Stimulated activated CD4-positive, alpha-beta T cell treated with anti-CD3 and anti-CD28 coated beads, Interleukin-12 subunit alpha, Interleukin-12 subunit beta, amount 100 ng/mL, for 24 hours (primary cell): ENCODE data around the gene LMF2.
"Not testable (repeated sequence)": the region's sequence is repeated elsewhere in the genome, so short reads cannot be mapped to it uniquely, and the experiment has no call there.

Source experiments
- DNase-seq, 2 experiments: peaks; one replicate each; pipeline ENCODE4 v3.0.0-alpha.2; 2020; ENCODE audit warnings: low read depth in 2 of 2

The LMF2 gene

DNA sequence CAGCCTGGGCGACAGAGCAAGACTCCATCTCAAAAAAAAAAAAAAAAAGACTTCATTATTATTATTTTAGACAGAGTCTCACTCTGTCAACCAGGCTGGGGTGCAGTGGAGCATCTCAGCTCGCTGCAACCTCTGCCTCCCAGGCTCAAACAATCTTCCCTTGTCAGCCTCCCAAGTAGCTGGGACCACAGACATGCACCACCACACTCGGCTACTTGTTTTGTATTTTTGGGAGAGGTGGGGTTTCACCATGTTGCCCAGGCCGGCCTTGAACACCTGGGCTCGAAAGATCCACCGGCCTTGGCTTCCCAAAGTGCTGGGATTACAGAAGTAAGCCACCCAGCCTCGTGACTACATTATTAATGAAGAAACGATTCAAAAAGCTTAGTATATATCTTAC lies 27.6 kb upstream of the LMF2 start:
- DNase-seq, result no peak

DNA sequence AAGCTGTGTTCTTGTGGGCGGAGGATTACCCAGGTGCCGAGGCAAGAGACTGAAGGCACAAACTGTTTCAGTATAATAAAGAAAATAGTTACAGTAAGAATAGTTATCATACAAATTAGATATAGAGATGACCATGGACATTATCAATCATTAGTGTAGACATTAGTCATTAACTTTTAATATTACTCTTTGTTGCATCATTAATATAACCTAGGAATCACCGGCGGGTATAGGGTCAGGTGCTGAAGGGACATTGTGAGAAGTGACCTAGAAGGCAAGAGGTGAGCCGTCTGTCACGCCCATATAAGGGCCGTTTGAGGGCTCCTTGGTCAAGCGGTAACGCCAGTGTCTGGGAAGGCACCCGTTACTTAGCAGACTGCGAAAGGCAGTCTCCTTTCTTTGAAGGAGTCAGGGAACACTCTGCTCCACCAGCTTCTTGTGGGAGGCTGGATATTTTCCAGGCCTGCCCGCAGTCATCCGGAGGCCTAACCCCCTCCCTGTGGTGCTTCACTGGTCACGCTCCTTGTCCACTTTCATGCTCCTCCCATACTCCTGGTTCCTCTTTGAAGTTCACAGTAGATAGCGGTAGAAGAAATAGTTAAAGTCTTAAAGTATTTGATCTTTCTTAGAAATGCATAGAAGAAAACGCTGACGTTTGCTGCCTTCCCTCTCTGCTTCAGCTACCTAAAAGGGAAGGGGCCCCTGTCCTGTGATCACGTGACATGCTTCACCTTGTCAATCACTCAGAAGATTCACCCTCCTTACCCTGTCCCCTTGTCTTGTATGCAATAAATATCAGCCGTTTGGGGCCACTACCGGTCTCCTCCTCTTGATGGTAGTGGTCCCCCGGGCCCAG lies 26.6 kb upstream of the LMF2 start:
- not testable (repeated sequence) for DNase-seq

DNA sequence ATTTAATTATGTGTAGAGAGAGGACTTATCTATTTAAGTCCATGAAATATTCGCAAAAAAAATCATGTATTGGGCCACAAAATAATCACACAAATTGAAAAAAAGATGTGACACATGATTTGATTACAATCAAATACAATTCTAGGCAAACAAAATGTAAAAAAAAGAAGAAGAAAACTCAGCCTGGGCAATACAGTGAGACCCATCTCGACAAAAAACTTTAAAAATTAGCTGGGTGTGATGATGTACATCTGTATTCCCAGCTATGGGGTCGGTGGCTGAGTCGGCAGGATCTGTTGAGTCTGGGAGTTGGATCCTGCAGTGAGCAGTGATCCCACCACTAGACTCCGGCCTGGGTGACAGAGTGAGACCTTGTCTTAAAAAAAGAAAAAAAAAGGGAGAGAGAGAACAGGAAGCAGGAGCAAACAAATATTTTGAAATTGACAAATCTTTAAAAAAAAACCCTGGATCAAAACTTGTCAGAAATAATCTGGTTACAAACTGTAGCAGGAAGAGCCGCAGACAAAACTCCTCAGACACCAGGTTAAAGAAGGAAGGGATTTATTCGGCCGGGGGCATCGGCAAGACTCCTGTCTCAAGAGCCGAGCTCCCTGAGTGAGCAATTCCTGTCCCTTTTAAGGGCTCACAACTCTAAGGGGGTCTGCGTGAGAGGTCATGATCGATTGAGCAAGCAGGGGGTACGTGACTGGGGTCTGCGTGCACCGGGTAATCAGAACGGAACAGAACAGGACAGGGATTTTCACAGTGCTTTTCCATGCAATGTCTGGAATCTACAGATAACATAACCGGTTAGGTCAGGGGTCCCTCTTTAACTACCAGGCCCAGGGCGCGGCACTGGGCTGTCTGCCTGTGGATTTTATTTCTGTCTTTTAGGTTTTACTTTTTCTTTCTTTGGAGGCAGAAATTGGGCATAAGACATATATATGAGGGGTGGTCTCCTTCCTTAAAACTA lies 25.6 kb upstream of the LMF2 start:
- no peak for DNase-seq

DNA sequence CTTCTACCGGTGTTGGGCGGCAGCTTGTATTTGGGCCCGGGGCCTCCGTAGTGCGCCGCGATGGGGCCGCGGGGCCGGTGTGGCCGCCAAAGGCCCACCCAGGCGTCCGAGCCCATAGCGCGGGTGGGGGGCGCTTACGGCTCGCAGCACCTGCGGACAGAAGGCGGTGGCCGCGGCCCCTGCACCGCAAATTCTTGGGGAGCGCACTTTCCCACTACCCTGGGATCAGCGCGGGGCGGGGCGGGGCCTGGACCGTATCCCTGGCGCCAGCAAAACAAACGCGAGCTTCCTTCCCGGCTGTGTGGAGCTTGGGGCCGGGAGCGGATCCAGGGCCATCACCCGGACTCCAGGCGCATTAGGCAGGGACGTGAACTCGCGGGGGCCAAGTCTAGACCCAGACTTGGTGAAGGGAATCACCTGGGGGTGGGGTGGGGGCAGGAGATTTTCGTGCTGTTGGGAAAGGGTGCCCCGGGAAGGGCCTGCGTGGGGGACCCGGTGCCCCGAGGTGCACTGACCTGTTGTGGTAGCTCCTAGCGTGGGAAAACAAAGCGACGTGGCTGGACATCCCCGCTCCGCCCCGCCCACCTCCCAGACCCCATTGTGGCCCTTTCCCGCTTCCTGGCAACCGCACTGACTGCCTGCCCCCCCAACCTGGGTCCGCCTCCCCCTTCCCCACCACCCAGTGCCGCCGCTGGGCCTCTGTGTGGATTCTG lies 24.6 kb upstream of the LMF2 start:
- DNase-seq, result no peak

DNA sequence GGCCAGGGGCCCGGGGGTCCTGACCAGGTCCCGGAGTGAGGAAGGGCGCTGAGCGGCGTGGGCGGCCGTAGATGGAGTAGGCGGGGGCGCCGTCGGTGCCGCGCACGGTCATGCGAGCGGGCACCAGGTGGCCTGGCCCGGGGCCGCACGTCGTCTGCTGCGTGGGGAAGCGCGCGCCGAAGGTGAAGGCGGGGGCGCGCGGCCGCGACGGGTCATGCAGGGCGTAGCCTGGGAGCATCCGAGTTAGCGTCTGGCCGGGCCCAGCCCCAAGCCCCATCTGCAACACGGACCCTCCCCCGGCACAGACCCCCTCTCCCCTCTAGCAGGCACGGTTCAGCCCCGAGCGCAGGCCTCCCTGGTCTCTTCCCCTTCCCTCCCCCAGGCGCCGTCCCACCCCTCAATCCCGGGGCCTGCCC lies 24.1 kb upstream of the LMF2 start:
- DNase-seq, result peak in 1 of 2 experiments; percentile 56

DNA sequence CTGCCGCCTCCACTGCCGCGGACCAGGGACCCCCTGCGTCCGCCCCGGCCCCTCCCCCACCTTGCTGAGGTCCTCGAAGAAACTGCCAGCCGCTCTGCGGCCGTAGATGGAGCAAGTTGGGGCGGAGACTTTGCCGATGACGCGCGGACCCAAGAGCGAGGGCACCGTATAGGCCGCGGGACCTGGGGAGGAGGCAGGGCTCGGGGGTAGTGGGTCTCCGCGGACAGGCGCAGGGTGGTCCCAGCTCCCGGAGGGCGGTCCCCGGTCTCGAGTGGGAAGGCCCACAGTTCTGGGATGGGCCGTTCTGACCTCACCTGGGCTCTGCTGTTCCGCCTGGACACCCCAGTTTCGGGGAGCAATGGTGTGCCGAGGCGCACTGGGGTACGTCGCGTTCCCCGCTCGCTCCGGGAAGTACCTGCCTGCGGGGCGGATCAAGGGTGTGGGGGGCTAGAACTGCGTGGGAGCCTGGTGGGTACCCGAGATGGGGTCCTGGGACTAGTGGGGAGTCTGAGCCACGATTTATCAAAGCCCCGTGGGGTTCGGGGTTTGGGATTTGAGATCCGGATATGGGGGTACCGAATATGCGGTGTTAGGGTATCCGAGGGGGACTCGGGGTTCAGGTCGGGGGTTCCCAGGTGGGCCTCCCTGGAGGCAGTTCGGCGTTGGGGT lies 23.5 kb upstream of the LMF2 start:
- peak; percentile 64 to 79 for DNase-seq

DNA sequence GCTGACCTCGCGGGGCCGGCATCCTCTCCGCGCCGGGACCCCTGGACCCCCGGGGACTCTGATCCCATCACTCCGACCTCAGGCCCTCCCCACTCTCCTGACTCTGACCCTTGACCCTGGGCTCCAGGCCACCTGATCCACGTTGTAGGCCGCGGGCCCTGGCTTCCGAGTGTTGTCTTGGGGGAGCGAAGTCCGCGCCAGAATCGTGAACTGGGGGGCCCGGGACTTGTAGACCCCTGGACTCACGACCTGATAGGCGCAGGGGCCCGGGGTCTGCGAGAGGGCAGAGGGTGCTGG lies 23.0 kb upstream of the LMF2 start:
- DNase-seq, result no peak

DNA sequence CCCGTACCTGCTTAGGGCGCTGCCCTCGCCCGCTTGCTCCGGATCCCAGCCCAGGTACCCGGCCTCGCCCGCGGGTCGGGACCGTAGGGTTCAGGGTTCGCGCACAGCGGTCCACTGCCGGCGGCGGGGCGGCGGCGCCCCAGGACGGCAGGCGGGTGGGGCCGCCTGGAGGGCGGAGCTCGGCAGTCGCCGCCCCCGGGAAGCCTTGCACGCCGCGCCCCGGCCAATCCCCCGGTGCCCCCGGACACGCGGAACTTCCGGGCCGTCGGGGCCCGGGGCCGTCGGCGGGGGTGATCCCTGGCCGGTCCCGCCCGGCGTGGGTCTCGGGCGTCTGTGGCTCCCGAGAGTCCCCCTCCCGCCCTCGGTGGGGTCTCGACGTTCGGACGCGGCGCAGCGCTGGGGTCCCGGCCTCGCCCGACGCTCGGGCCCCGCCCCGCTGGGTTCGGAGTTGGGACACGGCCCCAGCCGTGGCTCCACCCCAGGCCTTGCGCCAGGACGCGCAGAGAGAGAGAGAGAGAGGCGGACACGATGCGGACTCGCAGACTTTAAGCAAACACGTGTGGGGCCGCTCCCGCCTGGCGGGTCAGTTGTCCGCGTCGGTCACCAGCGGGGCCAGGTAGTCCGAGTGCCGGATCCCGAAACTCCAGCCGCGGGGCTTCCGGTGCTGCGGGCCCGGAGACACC lies 22.5 kb upstream of the LMF2 start, which contains the start of gene TYMP:
TSS of gene TYMP (minus strand) at position 116 of the 683 bp plus-strand sequence. CDS start 303 bp downstream, outside the sequence.
- DNase-seq, result peak; percentile 52 to 59

DNA sequence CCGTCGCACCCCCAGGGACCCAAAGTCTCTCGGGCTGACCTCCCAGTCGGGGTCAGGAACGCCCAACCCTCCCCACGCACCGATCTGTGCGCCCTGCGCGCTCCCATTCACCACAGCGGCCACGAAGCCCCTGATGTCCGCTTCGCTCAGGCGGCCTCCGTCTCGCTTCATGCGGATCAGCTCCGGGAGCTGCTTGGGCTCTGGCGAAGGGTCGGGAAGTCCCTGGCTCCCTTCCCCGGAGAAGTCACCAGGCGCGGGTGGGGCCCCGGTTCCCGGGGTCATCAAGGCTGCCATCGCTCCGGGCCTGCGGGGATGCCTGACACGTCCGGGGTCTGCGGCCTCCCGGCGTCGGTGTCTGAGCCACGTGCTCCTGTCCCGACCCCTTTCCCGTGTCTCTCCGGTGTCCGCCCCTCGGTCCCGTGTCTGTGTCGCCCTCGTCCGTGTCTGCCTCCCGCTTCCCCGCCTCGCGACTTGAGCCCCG lies 22.0 kb upstream of the LMF2 start:
- DNase-seq, result no peak

DNA sequence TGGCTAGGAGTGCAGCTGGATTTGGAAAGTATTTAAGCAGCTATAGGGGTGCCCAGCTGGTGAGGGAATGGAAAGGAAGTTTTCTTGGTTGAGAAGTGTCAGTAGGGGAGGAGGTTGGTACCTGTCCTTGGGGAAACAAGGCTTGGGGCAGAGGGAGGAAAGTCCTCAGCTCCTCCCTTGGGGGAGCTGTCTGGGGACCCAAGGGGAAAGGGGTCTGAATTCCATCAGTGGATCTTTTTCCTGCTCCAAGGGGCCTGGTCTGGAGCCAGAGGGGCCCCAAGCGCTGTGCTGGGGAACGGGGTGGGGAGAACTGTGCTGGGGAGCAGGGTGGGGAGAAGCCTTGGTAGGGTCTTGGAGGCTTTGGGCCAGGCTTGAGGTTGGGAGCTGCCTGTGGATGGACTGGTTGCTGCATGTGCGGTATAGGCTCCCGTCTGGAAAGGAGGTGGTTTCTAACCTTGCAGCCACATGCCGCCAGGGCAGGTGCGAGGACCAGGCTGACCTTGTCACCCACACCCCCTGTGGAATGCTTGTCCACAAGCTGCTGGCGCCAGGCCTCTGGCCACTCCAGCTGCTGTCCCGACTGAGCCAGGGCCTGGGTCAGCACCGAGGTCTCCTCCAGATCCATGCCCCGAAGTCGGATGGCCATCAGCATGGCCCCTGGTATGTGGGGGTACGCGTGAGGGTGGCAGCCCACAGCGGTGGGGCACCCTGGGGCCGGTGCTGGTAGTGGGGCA lies 21.3 kb upstream of the LMF2 start:
- DNase-seq, result no peak

DNA sequence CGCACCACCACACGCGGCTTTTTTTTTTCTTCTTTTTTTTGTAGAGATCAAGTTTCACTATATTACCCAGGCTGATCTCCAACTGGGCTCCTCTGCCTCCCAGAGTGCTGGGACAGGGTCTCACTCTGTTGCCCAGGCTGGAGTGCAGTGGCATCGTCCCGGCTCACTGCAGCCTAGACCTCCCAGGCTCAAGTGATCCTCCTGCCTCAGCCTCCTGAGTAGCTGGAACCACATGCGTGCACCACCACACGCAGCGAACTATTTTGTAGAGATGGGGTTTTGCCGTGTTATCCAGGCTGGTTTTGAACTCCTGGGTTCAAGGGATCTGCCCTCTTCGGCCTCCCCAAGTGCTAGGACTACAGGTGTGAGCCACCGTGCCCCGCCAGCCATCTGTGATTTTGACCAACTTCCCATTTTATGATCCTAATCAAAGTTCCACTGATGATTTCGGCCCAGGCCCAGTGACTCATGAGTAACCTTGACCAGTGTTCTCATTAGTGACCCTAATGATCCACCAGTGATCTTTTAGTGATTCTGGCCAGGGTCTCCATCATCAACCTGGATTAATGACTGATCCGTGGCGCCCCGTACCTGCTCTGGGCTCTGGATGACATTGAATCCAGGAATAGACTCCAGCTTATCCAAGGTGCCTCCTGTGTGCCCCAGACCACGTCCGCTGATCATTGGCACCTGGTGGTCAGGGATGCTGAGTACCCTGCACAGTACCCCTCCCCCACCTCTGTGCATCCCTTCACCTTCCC lies 20.6 kb upstream of the LMF2 start:
- DNase-seq, result no peak

DNA sequence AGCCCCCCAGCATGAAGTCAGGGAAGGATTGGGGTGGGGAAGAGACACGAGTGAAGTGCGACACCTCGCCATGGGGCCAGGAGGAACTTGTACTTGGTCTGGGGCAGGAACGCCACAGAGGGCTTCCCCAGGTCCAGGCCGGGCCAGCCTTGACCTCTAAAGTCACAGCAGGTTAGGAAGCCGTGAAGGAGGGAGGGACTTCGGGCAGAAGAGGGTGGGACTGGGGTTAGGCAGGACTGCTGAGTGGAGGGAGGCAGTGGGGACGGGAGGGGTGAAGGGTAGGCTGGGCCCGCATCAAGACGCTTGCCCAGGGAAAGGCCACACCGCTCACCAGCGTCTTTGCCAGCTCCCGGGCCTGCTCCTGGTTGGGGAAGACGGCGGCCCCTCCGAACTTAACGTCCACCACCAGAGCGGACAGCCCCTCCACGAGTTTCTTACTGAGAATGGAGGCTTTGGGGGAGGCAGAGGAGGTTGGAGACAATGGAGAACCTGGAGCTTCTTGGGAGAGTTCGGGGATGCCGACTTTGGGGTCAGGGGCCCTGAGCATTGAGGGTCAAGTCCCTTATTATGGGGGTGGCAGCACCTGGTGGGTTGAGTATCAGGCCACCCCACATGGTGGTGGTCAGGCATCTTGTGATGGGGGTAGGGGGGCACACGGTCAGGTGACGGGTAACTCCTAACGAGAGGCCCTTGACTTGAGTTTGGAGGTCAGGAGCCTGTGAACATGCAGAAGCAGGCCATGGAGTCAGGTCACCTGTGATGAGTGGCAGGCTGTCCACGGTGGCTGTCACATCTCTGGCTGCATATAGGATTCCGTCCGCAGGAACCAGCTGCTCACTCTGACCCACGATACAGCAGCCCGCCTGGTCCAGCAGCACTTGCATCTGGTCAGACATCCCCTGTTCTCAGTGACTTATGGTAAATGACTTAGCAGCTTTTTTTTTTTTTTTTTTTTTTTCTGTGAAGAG lies 19.6 kb upstream of the LMF2 start:
- DNase-seq, result no peak

DNA sequence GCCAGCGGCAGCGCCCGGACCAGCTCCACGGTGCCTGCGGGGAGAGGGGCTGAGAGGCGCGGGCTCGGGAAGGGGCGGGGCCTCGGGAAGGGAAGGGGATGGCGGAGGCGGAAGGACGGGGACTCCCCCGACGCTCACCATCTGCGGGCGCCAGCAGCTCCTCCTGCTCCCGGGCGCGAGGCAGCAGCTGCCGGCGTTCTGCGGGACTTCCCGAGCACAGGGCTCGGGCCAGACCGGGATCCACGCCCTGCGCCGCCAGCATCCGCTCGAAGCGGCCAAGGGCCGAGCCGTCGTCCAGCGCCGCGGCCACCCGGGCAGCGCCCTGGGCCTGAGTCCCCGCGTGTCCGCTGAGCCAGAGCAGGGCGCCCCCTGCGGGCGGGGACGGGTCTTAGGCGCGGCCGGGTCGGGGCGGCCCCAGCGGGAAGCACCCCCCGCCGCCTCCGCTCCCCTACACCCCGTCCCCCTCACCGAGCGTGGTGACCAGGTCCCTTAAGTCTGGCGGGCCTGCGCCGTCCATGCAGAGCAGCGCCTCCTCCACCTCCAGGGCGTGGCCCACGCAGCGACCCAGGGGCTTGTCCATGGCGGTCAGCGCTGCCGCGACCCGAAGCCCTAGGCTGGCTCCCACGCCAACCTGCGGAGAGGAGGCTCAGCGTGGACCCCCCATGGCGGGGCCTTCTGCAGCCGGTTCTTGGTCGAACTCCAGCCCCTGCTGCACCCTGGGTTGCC lies 18.8 kb upstream of the LMF2 start:
- peak; percentile 79 to 87 for DNase-seq

DNA sequence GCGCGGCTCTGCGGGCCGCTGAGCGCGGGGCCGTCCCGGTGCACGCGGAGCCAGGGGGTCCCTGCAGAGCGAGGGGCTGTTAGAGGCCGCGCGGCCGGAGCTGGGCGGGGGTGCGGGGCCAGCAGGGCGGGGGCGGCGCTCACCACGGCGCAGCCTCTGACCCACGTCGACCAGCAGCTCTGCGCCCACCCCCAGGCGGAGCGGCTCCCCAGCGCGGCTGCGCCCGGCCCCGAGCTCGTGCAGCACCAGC lies 18.3 kb upstream of the LMF2 start:
- no peak for DNase-seq

DNA sequence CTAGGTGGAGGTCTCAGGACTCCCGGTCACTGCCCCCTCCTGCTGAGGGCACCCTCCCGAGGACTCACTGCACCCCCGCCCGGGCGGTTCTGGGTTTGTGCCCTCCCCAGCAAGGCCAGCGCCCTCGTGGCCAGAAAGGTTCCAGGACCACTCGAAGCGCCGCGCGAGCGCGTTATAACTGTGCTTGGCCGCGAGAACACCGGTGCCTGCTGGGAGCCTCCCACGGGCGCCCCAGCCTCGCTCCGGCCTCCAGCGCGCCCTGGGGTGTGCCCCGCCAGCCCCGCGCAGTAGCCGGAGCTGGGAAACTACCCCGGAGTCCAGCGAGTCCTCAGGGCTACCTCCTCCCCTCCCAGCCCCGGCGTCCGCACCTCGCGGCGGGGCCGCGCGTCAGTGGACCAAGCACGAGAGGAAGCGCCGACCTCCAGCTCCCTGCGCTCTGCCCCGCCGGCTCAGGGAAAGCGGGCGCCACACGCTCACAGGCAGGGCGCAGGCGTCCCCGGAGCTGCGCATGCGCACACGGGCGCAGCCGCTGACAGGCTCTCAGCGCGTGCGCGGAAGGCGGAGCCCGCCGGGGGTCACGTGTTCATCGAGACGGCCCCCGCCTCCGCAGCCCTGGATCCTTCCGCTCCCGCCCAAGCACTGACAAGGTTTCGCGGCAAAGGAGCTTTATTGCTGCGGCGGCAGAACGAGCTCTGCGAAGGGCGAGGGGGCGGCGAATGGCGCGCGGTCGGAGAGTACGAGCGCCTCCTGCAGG lies 17.8 kb upstream of the LMF2 start, which contains the start of gene SCO2:
TSS of gene SCO2 (minus strand) at position 495 of the 754 bp plus-strand sequence. CDS start 1,187 bp downstream, outside the sequence.
- DNase-seq, result peak; percentile 96 to 97

DNA sequence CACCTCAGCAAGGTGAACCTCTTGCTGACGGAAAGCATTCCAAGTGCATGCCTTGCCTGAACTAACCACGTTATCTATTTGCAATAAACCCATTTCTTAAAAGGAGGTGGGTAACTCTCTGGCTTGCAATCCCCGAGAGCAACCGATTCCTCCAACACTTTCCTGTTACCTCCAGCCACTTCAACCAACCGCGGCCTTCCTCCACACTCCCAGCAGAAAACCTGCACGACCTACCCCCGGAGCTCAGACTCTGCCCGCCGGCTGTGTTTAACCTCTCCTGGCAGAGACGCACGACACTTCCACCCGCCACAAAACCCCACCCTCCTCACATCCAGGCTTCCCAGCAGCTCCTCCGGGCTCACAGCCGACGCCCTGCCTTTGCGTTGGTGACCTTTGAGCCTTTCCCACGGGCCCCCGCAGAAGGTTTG lies 17.2 kb upstream of the LMF2 start:
- DNase-seq, result no peak
